ENCODE data around the gene CPN2. TPM values are rescaled to one million over a fixed set of nuclear protein-coding genes. Genes with fewer than 3 reads are reported as not detected.

CPN2 gene
- total RNA-seq, 2 experiments from 2014 or later, result not detected

GRCh38 chr3:194346035-194346434 is 5.1 kb downstream of the CPN2 start:
- Histone ChIP-seq H3K9me3 (ENCODE audit: low read length) (no peaks in the 10 kb centered on the region), H3K9me2 (ENCODE audit: insufficient read depth, low read length) (no peaks in the 10 kb centered on the region), H3K27ac (ENCODE audit: low read depth, low read length, poor library complexity, severe bottlenecking) (no peak overlapping the region), H3K79me2 (ENCODE audit: insufficient read depth, low read depth, low read length) (no peaks in the 10 kb centered on the region), H3K4me3 (ENCODE audit: low read depth, low read length, poor library complexity, severe bottlenecking) (no peak overlapping the region), H3K4me1 (ENCODE audit: insufficient read depth, low read length, poor library complexity, severe bottlenecking) (no peaks in the 10 kb centered on the region), H2AFZ (ENCODE audit: low read length) (no peak overlapping the region), H3K4me2 (ENCODE audit: low read length) (no peak overlapping the region), H4K20me1 (ENCODE audit: insufficient read depth, low read length) (no peaks in the 10 kb centered on the region), H3K36me3 (ENCODE audit: insufficient read depth, low read length) (no peaks in the 10 kb centered on the region)
- POLR2A ChIA-PET, result interaction anchor here (0.5 to 1.4 kb wide), 2 partner anchors 10 to 648 kb away, joined by 4 to 5 read pairs; no protein-coding TSS in a partner anchor
- BruUV-seq (replicated peaks), result no TSS peak
- CTCF ChIA-PET (ENCODE audit: unreplicated experiment), result no interaction called here
- TF ChIP-seq EZH2phosphoT487 (IDR thresholded peaks at IDR 0.05; ENCODE audit: borderline replicate concordance, low read depth, low read length), result no peak
- no peak for TF ChIP-seq CTCF (conservative IDR thresholded peaks at IDR 0.05; ENCODE audit: low read length)
- intact Hi-C loops (cut with micrococcal nuclease; ENCODE audit: unreplicated experiment), result no loop called here
- no peak for DNase-seq (ENCODE audit: low spot score)

- CTCF ChIA-PET (ENCODE audit: unreplicated experiment), result interaction anchor here (1.3 kb wide), 1 partner anchor 10 kb away, joined by 3 read pairs; no protein-coding TSS in a partner anchor
- intact Hi-C loops (cut with micrococcal nuclease; ENCODE audit: unreplicated experiment), result no loop called here
- H3K9me3 ChIP-seq (ENCODE audit: low read length), result no peaks in the 10 kb centered on the region
These were observed 7.1 kb downstream of the CPN2 start for GRCh38 chr3:194344012-194344411.

More at GRCh38 chr3:194344012-194344411, 7.1 kb downstream of the CPN2 start:
- Histone ChIP-seq H3K27ac (ENCODE audit: low read depth, low read length, poor library complexity, severe bottlenecking) (no peak overlapping the region), H3K36me3 (ENCODE audit: insufficient read depth, low read length) (no peaks in the 10 kb centered on the region), H3K79me2 (ENCODE audit: insufficient read depth, low read depth, low read length) (no peaks in the 10 kb centered on the region), H3K4me2 (ENCODE audit: low read length) (no peak overlapping the region), H2AFZ (ENCODE audit: low read length) (no peak overlapping the region), H3K4me3 (ENCODE audit: low read depth, low read length, poor library complexity, severe bottlenecking) (no peak overlapping the region), H4K20me1 (ENCODE audit: insufficient read depth, low read length) (no peaks in the 10 kb centered on the region), H3K4me1 (ENCODE audit: insufficient read depth, low read length, poor library complexity, severe bottlenecking) (no peaks in the 10 kb centered on the region), H3K9me2 (ENCODE audit: insufficient read depth, low read length) (no peaks in the 10 kb centered on the region)
- no peak for TF ChIP-seq EZH2phosphoT487 (IDR thresholded peaks at IDR 0.05; ENCODE audit: borderline replicate concordance, low read depth, low read length)
- peak; percentile 98 for TF ChIP-seq CTCF (conservative IDR thresholded peaks at IDR 0.05; ENCODE audit: low read length)
- POLR2A ChIA-PET, result interaction anchor here (0.8 kb wide), 1 partner anchor 100 kb away, joined by 3 read pairs; no protein-coding TSS in a partner anchor
- DNase-seq (ENCODE audit: low spot score), result peak; percentile 58
- no TSS peak for BruUV-seq (replicated peaks)

All from OCI-LY7 (cell line).